NCI-H2227 treated with DMSO at 0.1 percent for 48 hours (cell line): ENCODE measurements around the gene RUSC2.

Experiments
- DNase-seq: peaks from one replicate; lab custom pipeline; 2025; lab: John Stamatoyannopoulos, UW

The RUSC2 gene, protein sequence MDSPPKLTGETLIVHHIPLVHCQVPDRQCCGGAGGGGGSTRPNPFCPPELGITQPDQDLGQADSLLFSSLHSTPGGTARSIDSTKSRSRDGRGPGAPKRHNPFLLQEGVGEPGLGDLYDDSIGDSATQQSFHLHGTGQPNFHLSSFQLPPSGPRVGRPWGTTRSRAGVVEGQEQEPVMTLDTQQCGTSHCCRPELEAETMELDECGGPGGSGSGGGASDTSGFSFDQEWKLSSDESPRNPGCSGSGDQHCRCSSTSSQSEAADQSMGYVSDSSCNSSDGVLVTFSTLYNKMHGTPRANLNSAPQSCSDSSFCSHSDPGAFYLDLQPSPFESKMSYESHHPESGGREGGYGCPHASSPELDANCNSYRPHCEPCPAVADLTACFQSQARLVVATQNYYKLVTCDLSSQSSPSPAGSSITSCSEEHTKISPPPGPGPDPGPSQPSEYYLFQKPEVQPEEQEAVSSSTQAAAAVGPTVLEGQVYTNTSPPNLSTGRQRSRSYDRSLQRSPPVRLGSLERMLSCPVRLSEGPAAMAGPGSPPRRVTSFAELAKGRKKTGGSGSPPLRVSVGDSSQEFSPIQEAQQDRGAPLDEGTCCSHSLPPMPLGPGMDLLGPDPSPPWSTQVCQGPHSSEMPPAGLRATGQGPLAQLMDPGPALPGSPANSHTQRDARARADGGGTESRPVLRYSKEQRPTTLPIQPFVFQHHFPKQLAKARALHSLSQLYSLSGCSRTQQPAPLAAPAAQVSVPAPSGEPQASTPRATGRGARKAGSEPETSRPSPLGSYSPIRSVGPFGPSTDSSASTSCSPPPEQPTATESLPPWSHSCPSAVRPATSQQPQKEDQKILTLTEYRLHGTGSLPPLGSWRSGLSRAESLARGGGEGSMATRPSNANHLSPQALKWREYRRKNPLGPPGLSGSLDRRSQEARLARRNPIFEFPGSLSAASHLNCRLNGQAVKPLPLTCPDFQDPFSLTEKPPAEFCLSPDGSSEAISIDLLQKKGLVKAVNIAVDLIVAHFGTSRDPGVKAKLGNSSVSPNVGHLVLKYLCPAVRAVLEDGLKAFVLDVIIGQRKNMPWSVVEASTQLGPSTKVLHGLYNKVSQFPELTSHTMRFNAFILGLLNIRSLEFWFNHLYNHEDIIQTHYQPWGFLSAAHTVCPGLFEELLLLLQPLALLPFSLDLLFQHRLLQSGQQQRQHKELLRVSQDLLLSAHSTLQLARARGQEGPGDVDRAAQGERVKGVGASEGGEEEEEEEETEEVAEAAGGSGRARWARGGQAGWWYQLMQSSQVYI (N-terminal part only)

DNA sequence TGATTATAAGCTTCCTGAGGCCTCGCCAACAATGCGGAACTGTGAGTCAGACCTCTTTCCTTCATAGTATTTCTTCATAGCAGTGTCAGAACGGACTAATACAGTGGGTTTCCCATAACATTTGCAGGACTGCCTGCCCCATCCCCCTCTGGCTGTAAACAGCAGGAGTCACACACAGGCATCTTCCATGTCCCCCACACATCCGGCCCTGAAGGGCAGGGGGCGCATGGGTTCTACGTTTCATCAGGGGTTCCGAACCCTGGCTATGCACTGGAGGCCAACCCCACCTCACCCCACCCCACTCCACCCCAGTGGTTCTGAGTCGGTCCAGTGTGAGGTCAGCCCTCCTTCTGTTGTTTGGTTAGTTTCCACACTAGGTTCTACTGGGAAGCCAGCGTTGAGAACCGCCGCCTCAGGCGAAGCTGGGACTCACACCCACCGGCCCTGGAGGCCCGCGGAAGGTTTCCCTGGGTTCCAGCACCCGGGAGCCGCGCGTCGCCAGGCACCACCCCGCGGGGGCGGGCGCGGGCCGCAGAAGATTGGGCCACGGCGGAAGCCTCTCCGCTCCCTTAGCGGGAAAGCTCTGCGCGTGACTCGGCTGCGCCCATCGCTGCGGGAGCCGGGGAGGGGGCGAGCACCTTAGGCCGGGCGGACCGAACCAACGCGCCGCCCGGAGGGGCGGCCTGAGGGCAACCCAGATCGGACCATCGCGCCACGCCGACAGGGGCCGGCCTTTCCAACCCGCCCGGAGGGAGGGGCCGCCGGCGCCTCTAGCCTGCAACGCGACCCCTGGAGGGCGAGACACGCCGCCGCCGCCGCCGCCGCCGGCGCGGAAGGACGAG is at the start of gene RUSC2:
Gene RUSC2 (plus strand): TSS at position 799 of the 842 bp plus-strand sequence. CDS start 56,411 bp downstream, outside the sequence.
- peak; percentile 61 for DNase-seq

DNA sequence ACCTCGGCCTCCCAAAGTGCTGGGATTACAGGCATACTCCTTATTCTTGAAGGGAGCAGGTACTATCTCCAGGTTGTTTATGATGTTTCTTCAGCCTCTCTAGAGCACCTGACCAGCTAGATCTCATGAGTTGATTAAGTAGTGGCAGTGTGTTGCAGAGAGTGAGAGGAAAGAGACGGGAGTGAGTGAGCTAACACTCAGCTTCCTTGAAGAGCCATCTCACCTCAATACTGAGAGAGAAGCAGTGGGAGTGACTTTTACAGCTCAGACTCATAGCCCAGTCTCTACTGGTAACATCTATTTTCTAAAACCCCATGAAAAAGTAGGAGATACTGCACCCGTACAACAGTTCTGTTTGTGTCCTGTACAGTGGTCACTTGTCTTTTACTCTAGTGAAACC is 43.9 kb upstream of the RUSC2 start:
- DNase-seq: no peak

DNA sequence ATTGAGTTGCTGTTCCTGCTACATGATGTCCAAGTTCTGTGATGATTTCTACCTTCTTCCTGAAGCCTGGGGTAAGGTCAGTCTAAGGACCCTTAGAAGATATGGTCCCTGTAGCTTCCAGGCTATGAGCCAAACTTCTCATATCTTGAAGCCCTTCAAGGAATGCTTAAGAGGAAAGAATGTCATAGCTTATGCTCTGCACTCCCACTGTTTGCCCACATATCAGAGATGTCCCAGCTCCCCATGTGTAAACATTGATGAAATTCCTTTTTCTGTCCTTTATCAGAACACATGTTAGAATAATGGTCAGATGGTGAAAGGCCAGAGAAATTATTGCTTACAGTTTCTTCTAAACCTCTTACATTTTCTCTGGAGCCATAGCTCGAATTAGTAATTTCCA is 41.4 kb upstream of the RUSC2 start:
- no peak for DNase-seq

DNA sequence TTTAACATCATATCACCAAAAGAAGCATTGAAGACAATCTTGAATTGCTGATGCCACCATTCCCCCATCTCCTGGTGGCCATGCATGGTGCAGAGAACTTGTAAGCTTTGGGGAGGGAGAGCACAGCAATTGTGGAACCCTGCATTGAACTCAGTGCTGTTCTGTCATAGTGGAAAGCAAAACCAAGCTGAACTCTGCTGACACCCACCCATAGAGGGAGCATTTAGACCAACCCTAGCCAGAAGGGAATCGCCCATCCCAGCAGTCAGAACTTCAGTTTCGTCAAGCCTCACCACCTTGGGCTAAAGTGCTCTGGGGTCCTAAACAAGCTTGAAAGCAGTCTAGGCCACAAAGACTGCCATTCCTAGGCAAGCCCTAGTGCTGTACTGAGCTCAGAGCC is 37.4 kb upstream of the RUSC2 start:
- DNase-seq: no peak

DNA sequence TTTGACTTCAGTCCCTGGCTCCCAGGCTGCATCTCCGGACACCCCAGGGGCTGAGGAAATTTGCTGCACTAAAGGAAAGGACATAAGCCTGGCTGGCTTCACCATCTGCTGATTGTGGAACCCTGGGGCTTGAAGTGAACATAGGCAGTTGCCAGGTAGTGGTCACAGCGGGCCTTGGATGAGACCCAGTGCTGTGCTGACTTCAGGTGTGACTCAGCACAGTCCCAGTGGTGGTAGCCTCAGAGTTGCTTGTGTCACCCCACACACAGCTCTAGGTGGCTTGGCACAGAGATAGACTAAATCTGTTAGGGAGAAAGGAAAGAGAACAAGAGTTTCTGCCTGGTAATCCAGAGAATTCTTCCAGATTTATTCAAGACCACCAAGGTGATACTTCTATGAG is 36.1 kb upstream of the RUSC2 start:
- DNase-seq: no peak

DNA sequence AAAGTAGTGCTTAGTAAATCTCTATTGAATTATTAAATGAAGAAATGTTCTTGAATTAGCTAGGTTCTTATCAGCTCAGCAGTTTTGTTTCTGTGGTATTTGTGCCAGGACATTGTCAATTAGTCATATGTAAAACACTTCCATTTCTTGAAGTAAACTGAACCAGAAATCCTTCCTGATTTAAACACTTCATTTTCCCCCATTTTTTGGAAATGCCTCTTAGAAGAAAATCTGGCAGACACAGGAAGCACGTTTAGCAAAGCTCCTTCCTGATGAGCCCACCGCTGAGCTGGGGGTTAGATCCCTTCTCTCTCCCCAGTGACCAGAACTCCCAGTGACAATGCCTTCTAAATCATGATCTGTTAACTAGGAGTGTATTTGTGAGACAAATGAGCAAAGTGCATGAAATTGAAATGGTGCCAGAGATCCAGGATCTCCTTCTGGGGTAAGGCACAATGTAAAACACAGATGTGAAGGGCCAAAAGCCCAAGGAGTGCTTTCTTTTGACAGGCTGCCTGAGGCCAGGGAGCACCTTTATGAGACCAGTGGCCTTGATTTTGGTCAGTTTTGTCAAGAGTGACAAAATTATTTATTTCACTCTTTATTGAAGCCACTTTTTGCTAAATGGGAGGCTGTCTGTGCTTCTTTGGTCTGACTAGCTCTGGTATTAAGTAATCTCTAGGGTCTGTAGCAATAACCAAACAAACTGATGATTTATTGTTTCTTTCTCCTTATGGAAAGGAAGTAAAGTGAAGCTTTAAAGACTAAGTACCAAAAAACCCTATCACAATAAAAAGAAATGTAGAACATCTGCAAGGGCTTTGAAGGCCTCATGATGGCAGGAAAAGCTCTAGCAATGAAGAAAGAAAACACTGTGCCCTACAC is 25.5 kb upstream of the RUSC2 start:
- DNase-seq: no peak

DNA sequence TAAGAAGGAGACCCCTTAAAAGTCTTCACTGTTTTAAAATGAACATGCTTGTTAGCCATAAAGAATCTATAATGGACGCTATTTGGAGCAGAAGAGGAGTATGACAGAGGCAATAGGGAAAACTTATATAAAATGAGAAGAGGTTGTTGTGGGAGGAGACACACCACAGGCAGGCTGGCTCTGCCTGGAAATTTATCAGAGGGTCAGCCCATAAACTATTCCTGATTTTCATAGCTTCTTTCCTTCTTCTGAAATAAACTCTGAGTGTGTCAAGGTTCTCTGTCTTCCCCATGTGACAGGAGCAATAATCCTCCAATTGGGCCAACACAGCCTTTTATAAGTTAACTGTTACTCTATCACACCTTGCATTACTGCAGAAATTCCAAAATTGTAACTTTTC is 19.6 kb upstream of the RUSC2 start:
- no peak for DNase-seq

DNA sequence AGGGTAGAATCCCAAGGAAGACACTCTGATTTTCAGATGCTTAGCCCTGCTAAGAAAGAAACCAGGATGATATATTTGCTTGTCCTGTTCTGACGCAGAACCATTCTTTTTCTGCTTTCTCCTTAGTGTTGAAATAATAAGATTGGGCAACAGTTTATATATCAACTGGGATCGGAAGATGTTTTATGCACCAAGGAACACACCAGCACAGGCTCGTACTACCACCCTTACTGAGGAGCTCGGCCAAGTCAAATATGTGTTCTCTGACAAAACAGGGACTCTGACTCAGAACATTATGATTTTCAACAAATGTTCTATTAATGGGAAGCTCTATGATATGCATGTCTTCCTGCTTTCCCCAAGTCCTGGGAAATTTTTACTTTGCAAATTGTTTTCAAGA is 19.0 kb upstream of the RUSC2 start:
- no peak for DNase-seq

DNA sequence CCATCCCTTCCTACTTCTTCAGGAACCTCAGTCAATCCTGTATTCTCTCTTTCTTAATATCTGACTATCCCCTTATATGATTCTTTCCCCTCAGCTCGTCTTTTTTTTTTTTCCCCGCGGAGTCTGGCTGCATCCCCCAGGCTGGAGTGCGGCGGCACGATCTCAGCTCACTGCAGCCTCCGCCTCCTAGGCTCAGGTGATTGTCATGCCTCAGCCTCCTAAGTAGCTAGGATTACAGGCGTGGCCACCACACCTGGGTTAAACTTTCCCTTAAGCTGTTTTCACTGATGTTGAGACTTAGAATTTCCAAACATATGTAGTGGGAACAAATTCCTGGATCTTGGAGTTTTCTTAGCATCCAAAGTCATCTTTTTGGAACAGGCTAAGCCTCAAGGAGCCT is 13.3 kb upstream of the RUSC2 start:
- no peak for DNase-seq

DNA sequence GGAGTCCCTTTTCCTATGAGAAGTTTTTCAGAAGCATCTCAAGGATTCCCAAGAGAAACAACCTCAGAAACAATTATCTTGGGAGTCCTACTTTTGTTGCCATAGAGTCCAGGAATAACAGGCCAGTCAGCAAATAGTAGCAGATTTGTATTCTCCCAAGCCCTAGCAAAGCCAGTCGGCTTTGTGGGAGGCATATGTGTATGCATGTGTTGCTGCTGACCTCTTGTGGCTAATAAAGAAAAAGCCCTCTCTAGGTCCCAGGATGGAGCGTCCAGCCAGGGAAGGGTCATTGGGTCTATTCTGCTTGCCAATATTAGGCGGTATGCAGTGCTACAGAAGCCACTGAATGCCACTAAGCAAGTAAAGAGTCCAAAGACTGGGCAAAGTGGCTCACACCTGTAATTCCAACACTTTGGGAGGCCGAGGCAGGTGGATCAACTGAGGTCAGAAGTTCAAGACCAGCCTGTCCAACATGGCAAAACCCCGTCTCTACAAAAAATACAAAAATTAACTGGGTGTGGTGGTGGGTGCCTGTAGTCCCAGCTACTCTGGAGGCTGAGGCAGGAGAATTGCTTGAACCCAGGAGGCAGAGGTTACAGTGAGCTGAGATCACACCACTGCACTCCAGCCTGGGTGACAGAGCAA is 12.6 kb upstream of the RUSC2 start:
- DNase-seq: peak; percentile 55

DNA sequence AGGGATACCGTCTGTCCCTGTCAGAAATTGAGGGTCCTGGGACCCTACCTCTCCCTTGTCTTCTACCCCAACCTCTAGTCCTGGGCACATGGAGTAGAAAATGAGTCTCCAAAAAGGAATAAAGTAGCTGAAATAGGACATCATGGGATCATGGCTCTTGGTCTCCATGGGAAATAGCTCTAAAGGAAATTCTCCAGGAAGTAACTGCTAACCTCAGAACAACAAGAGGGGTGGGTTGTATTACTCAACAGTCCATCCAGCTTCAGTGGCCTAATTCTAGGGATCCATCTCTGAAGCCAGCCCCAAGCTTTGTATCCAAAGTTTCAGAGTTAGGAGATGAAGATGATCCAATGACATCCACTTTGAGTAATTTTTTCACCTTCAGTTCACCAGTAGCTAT is 11.0 kb upstream of the RUSC2 start:
- DNase-seq: no peak

DNA sequence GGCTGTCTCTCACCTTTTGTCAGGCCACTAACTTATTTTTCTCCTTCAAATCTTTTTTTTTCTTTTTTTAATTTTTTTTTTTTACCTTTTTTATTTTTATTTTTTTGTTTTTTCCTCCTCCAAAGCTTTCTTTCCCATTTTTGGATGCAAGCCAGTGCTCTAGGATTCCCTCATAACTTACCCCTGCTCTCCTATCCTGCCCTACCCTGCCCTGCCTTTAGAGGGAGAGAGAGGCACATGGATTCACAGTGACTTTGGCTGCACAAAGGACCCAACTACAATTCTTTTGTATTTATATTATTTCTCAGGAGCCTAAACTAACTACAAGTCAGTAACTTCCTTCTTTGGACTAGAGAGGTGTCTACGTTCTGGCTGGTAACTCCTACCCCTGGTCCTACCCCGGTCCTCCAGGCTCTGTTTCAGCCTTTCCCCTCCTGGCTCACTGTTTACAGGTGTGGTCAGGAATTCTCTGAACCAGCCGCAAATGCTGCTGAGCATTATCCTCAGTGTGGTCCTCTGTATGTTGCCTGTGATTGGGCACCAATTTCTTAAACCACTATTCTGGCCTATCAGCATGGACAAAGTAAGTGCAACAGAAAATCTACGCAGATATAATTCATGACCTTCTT is 8.4 kb upstream of the RUSC2 start:
- DNase-seq: no peak

DNA sequence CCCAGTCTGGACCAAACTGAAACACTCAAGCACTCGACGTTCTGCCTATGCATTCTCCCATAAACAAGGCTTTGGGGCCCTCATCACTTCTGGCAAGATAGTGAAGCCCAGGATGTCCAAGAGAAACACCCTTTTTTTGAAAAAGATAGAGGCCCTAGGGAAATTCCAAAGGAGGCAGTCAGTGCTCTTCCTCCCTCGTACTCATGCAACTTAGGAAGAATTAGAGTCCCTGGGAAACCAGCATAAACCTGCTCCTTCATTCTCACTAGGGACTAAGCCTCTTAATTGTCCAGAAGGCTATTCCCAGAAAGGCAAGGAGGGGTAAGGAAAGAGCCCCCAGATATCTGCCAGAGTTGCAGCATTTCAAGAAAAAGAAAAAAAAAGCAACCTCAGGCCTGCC is 7.8 kb upstream of the RUSC2 start:
- DNase-seq: no peak

DNA sequence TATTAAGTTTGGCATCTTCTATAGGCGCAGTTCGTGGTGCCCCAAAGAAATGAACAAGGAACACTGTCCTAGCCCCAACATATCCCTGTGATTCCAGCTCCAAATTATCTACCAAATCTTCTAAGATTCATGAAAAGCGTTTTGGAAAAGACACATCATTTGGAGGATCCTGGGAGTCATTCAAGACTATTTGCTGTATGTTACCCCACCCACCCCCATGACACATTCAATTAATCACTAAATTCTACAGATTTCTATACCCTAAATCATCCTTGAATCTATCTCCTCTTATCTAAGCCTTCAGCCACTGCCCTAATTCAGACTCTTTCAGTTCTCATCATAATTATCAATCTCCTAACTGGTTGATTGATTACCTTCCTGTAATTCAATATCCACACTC is 5.5 kb upstream of the RUSC2 start:
- no peak for DNase-seq

DNA sequence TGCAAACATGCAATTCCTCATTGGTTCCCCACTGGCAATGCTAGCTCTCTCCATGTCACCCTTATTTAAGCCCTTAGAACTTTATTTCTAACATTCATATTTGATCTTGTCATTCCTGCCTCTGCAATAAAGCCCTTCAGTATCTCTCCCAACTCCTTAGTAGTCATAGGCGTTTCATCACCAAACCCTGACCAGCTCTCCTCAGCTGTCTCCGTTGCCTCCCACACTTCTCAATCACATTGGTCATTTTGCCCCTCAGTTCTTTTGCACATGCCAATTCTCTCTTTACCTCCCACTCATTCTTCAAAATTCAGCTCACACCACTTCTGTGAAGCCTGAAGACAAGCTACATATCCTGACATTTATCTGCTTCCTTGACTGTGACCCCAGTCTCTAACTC is 2.8 kb upstream of the RUSC2 start:
- DNase-seq: no peak

DNA sequence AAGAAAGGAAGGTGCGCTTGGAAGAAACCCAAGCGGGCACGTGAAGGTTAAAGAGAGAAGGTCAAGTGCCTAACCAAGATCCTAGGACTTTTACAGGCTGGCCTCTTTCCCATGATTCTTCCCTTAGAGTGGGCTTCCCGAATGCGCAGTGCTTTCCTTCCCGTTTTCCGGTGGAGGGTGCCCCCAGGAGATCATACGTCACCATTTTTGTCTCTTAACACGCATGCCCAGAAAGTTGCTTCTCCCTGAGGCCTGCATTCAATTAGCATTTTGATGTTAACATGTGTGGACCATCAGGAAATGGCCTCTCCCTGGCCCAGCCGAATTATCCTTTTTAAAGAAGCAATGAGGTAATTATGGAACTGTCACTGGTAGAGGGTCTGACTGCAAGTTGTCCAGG is 1.9 kb upstream of the RUSC2 start:
- DNase-seq: no peak

DNA sequence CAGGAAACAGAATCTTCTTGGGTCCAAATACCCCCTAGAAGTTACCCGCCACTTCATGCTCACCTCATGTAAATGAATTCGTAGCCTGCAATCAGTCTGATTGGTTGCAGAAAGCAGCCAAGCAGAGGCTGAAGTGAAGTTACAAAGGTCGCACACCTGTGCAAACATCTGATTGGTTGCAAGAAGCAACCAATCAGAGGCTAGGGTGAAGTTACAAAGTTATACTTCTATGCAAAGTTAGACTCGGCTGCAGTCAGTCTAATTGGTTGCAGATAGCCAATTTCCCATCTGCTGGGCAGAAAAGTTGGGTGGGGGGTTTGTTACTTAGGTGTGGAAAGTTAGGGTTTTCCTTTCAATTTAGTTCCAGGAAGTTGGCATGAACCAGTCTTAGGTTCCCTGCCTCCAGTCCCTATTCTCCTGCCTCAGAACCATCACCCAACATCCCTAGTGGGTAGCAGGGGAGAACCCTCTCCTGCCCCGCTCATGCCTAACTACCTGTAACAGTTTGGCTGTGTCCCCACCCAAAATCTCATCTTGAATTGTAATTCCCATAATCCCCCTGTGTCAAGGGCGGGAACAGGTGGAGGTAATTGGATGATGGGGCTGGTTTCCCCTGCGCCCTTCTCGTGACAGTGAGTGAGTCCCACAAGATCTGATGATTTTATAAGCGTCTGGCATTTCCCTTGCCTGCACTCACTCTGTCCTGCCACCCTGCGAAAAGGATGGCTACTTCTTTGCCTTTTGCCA is 1.2 kb upstream of the RUSC2 start:
- no peak for DNase-seq

DNA sequence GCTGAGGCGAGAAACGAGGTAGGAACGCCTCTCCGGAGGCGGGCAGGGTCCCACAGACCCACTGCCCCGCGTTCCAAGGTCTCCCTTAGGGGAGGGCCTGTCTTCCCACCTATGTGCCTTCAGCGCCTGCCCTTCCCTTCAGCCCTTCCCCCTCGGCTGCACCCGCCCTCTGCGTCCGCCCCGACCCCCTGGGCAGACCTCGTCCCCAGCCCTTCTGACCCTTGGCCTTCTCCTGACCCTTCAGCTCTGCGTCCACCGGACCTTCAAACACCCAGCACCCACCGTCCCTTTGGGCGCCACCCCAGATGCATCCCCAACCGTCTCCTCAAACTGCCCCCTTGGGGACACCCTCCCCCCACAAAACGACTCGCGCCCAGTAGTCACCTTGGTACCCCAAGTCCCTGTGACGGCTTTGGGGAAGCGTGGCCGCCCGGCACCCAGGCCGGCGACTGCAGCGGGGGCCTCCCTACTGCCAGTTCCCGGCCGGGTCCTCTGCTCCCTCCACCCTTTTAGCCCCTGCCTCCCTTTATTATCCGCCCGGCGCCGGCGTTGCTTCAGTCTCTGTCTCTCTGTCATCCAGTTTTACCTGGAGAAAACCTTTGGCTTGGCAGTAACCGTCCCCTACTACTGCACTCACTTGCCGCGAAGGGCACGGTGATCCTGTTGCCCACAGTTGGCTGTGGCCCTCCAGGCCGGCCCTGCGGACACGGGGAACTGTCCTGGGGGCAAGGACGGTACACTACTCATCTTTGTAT is 421 bp downstream of the RUSC2 start:
- no peak for DNase-seq
